ENCODE results near the gene CHD1.

- TF ChIP-seq CTCF (conservative IDR thresholded peaks at IDR 0.05 in 1 of 2, IDR thresholded peaks at IDR 0.05 in 1 of 2; ENCODE audit: extremely low read depth in 1 of 2, insufficient read depth in 1 of 2, low read depth in 1 of 2, low read length in 2 of 2): no peak
- no peak for TF ChIP-seq EZH2 (IDR thresholded peaks at IDR 0.05; ENCODE audit: borderline replicate concordance, low read length)
Observed at GRCh38 chr5:98810206-98810605, 118.6 kb downstream of the CHD1 start.
